Transverse colon (tissue), 4 donors: ENCODE results near the gene NDUFB7. TPM values are rescaled to one million over a fixed set of nuclear protein-coding genes. Genes with fewer than 3 reads are reported as not detected.

Experiments
- DNase-seq: peaks from one replicate; pipeline ENCODE4 v3.0.0-alpha.2; 2019
- H3K27ac ChIP-seq, 4 donors: fragments of 200-600 bp; sonication (generic); 2 replicates each; pipeline ENCODE4 v1.5.1; 2016 to 2018; ENCODE audit warnings: inconsistent platforms in 4 of 4
- H3K27me3 ChIP-seq: fragments of 200-600 bp; sonication (generic); 2 replicates; pipeline ENCODE4 v1.5.1; 2017; ENCODE audit warnings: inconsistent platforms
- H3K36me3 ChIP-seq, 4 donors: fragments of 200-600 bp; sonication (generic); 2 replicates each; pipeline ENCODE4 v1.5.1; 2017 to 2019; ENCODE audit warnings: inconsistent platforms in 4 of 4
- H3K4me1 ChIP-seq, 4 donors: fragments of 200-600 bp; sonication (generic); 2 replicates each; pipeline ENCODE4 v1.5.1; 2017 to 2020; ENCODE audit warnings: inconsistent platforms in 4 of 4
- H3K4me3 ChIP-seq, 4 donors: fragments of 200-600 bp; sonication (generic); 1 replicate in 1 of 4; 2 replicates in 3 of 4; pipeline versions ENCODE4 v1.5.1 to v1.6.1; 2017 to 2019; ENCODE audit warnings: inconsistent platforms in 4 of 4
- H3K9me3 ChIP-seq, 2 donors: fragments of 200-600 bp; sonication (generic); 2 replicates each; pipeline ENCODE4 v1.5.1; 2017 to 2019; ENCODE audit warnings: inconsistent platforms in 2 of 2
- EP300 ChIP-seq: sonication (generic); formaldehyde crosslinking; IDR thresholded peaks from one replicate; pipeline ENCODE4 v1.6.1; 2017; ENCODE audit warnings: antibody characterized with exemption, low read depth
- POLR2A ChIP-seq: fragments of 450-650 bp; IDR thresholded peaks from one replicate; pipeline ENCODE4 v1.6.1; 2016; ENCODE audit warnings: antibody characterized with exemption, mild to moderate bottlenecking, moderate library complexity
- POLR2AphosphoS5 ChIP-seq, 3 donors: sonication (generic); formaldehyde crosslinking; IDR thresholded peaks; one replicate each; pipeline ENCODE4 v1.6.1; 2016; ENCODE audit warnings: antibody characterized with exemption in 3 of 3
- WGBS, 2 donors: methylation state at CpG; one replicate each; pipeline ENCODE4 v1.1.5; 2018; ENCODE audit warnings: low coverage in 1 of 2; 5-methylcytosine and 5-hydroxymethylcytosine counted together
- in situ Hi-C, 4 donors: fragments of 200-750 bp; cut with MboI; loops; one replicate each; pipeline versions ENCODE4 v1.15.0 to v1.15.1; 2017; ENCODE audit warnings: low sequenced_read_pairs in 3 of 4, low pct_ligation_motif_present in 1 of 4, low pct_unique_long_range_greater_than_20kb in 1 of 4
- intact Hi-C: fragments of 100-400 bp; cut with DNase I; formaldehyde crosslinking; loops from one replicate; pipeline ENCODE4 v1.15.1; 2023; ENCODE audit warnings: low total_unique reads
- total RNA-seq, 4 donors: library from RNA; depleted of rRNA; stranded (reverse); fragments of >200 nt; gene quantifications; one replicate each; pipeline ENCODE4 v1.1.0, GENCODE V29; 2016
- TF ChIP-seq, protein P1 (sequence below), 5 experiments: fragments of 200-600 bp in 3 of 5; fragments of 450-650 bp in 2 of 5; sonication (generic) in 3 of 5; IDR thresholded peaks; 1 replicate in 2 of 5; 2 replicates in 3 of 5; pipeline ENCODE4 v1.5.1; 2016 to 2017; ENCODE audit warnings: antibody characterized with exemption in 5 of 5, inconsistent platforms in 3 of 5, mild to moderate bottlenecking in 2 of 5, moderate library complexity in 1 of 5

NDUFB7 gene
- total RNA-seq, 4 donors from 2014 or later: 380 to 710 (median 454) TPM

DNA sequence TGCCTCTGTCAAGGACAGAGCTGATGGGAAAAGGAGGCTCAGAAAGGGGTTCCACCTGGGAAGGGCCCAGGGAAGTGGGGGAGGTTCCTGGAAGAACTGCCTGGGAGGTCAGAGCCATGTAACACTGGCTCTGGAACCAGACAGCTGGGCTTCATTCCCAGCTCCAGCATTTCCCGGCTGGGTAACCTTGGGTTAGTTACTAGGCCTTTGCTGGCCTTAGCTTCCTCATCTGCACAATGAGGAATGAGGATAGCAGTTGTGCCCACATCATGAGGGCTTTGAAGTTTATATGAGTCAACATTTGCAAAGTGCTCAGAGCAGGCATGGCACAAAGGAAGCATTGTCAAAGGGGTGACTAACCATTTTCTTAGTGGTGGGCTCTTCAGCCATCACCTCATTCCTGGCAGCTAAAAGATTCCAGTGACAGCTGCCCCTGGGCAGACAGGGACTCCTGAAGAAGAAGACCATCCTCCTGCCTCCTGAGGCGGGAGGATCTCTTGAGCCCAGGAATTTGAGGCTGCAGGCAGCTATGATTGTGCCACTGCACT lies 51.9 kb downstream of the NDUFB7 start:
- peaks cover 0 to 13% (median 9%) of the 10 kb centered on the region in 4 donors for H3K36me3 ChIP-seq
- intact Hi-C loops: loop anchor here (10.0 kb wide), 1 partner anchor 1365 kb away; the partner anchor contains the start of genes IER2 and STX10
- no peaks in the 10 kb centered on the region for H3K27me3 ChIP-seq
- TF ChIP-seq EP300 (no peak), POLR2AphosphoS5 (IDR thresholded peaks at IDR 0.05) (no peak), POLR2A (no peak)
- TF ChIP-seq, protein P1, sequence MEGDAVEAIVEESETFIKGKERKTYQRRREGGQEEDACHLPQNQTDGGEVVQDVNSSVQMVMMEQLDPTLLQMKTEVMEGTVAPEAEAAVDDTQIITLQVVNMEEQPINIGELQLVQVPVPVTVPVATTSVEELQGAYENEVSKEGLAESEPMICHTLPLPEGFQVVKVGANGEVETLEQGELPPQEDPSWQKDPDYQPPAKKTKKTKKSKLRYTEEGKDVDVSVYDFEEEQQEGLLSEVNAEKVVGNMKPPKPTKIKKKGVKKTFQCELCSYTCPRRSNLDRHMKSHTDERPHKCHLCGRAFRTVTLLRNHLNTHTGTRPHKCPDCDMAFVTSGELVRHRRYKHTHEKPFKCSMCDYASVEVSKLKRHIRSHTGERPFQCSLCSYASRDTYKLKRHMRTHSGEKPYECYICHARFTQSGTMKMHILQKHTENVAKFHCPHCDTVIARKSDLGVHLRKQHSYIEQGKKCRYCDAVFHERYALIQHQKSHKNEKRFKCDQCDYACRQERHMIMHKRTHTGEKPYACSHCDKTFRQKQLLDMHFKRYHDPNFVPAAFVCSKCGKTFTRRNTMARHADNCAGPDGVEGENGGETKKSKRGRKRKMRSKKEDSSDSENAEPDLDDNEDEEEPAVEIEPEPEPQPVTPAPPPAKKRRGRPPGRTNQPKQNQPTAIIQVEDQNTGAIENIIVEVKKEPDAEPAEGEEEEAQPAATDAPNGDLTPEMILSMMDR (IDR thresholded peaks at IDR 0.05): no peak
- WGBS, 2 donors: 48% methylated on average over 2 of the region's 2 CpGs; no CpG with 5 or more reads in 1 of the 2 donors
- in situ Hi-C loops: no loop called here
- H3K4me1 ChIP-seq: peaks cover 20 to 60% (median 35%) of the 10 kb centered on the region in 4 donors
- peak overlapping the region; percentile 98 to 100 (median 100) for H3K27ac ChIP-seq
- H3K4me3 ChIP-seq: no peak overlapping the region
- no peak for DNase-seq
- no peaks in the 10 kb centered on the region for H3K9me3 ChIP-seq

DNA sequence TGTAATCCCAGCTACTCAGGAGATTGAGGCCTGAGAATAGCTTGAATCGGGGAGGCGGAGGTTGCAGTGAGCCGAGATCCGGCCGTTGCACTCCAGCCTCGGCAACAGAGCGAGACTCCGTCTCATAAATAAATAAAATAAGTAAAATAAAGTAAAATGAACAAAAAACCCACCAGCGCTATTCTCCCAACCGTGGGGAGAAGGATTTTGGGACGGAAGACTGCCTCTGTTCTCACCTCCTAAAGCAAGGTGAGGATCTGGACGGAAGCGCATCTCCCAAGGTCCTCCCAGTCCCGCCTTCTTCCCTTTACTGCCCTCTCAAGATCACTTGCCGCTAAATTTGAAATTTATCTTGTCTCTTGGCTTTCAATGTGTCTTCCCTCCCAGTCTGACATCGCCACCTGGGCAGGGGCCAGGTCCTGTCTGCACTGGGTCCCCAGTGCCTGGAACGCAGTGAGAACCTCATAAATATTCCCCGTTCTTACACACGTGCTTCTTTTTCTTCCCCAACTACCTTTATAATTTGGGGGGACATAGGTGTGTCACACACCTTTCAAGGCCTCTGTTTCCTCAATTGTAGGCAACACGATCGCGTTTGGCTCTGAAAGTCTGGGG lies 52.5 kb downstream of the NDUFB7 start:
- Histone ChIP-seq H3K36me3 (peaks cover 0 to 19% (median 12%) of the 10 kb centered on the region in 4 donors), H3K27me3 (no peaks in the 10 kb centered on the region), H3K9me3 (no peaks in the 10 kb centered on the region), H3K4me3 (peak overlapping the region in 2 of 4 donors; percentile 42 to 99), H3K4me1 (peaks cover 24 to 66% (median 37%) of the 10 kb centered on the region in 4 donors), H3K27ac (peak overlapping the region; percentile 98 to 100 (median 100))
- no peak for TF ChIP-seq POLR2AphosphoS5 (IDR thresholded peaks at IDR 0.05)
- TF ChIP-seq EP300: no peak
- TF ChIP-seq, protein P1 (IDR thresholded peaks at IDR 0.05): no peak
- no peak for TF ChIP-seq POLR2A
- intact Hi-C loops (loop anchor here (10.0 kb wide), 1 partner anchor 1365 kb away; the partner anchor contains the start of genes IER2 and STX10), in situ Hi-C loops (no loop called here)
- no peak for DNase-seq
- 90 to 94% methylated on average over 12 to 22 of the region's 22 CpGs for WGBS, 2 donors

DNA sequence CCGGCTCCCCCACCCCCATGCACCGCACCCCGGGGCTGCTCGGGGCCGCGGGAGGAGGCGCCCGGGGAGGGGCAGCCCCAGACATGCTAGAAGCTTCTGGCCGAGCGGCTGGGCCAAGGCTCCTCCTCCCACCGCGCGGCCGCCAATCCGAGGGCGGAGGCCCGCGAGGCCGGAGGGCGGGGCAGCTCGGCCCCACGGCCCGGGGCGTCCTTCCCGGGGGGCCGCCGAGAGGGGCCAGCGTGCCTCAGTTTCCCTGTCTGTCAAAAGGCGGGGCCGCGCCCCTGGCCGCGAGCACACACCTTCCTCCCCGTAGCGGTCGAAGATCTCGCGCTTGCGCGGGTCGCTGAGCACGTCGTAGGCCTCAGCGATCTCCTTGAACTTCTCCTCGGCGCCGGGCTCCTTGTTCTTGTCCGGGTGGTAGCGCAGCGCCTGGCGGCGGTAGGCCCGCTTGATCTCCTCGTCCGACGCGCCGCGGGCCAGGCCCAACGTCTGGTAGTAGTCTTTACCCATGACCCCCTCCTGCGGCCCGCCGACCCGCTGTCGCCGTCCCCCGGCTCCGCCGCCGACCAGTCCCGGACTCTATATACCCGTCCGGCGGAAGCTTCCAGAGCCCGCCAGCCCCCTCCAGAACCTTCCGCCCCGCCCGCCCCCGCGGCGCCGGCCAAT lies 53.9 kb downstream of the NDUFB7 start, which contains the start of gene DNAJB1:
Gene DNAJB1, minus strand, starts transcription at position 558 of the 666 bp plus-strand sequence. Its CDS starts 48 bp downstream, at position 510.
- in situ Hi-C loops (no loop called here), intact Hi-C loops (loop anchor here (10.0 kb wide), 1 partner anchor 1363 kb away; the partner anchor contains the start of genes IER2 and STX10)
- peak; percentile 88 for DNase-seq
- Histone ChIP-seq H3K27me3 (no peaks in the 10 kb centered on the region), H3K4me1 (peaks cover 24 to 65% (median 37%) of the 10 kb centered on the region in 4 donors), H3K27ac (peak within 1 kb of the TSS; percentile 98 to 100 (median 100)), H3K36me3 (peaks cover 0 to 25% (median 13%) of the 10 kb centered on the region in 4 donors), H3K4me3 (peak within 1 kb of the TSS; percentile 64 to 99 (median 94)), H3K9me3 (no peaks in the 10 kb centered on the region)
- 0% methylated on average over 17 of the region's 82 CpGs; no CpG with 5 or more reads in 1 of the 2 donors for WGBS, 2 donors
- TF ChIP-seq EP300: no peak
- peak; percentile 99 for TF ChIP-seq POLR2A
- TF ChIP-seq, protein P1 (IDR thresholded peaks at IDR 0.05): peak in 1 of 5 experiments; percentile 13
- TF ChIP-seq POLR2AphosphoS5 (IDR thresholded peaks at IDR 0.05): peak; percentile 97 to 99 (median 98)

DNA sequence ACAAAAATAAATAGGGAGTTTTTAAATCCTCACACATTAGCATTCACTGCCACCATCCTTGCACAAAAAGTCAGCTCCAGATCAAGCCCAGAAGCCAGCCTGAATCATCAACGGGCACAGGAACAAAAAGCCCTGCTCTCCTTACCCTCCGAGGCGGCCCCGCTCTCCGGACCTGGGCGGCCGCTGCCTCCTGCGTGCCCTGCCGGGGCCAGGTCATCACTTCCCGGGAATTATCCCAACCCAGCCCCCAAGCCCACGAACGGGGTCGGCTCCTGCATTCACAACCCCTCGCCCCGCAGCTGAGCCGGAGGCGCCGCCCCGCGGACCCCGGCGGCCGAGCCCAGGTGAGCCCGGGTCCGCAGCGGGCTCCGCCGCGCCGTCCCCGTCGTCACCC lies 54.4 kb downstream of the NDUFB7 start:
- intact Hi-C loops: loop anchor here (10.0 kb wide), 1 partner anchor 1363 kb away; the partner anchor contains the start of genes IER2 and STX10
- Histone ChIP-seq H3K4me1 (peaks cover 24 to 60% (median 37%) of the 10 kb centered on the region in 4 donors), H3K9me3 (no peaks in the 10 kb centered on the region), H3K36me3 (peaks cover 0 to 25% (median 13%) of the 10 kb centered on the region in 4 donors), H3K27me3 (no peaks in the 10 kb centered on the region), H3K27ac (peak overlapping the region; percentile 98 to 100 (median 100)), H3K4me3 (peak overlapping the region; percentile 64 to 99 (median 94))
- WGBS, 2 donors: 0% methylated on average over 19 of the region's 32 CpGs; no CpG with 5 or more reads in 1 of the 2 donors
- in situ Hi-C loops: no loop called here
- TF ChIP-seq, protein P1 (IDR thresholded peaks at IDR 0.05): no peak
- no peak for TF ChIP-seq POLR2A
- TF ChIP-seq EP300: no peak
- no peak for TF ChIP-seq POLR2AphosphoS5 (IDR thresholded peaks at IDR 0.05)
- peak; percentile 26 for DNase-seq
